ENCODE measurements around the gene SLC9C2. TPM values are rescaled to one million over a fixed set of nuclear protein-coding genes. Genes with fewer than 3 reads are reported as not detected.

Gene SLC9C2
- total RNA-seq, 1 experiment from 2014 or later, result not detected

- Histone ChIP-seq H3K14ac (ENCODE audit: insufficient read depth, low read length) (no peak overlapping the region), H3K9ac (ENCODE audit: extremely low read depth, insufficient read length, low read length) (no peak overlapping the region), H4K5ac (ENCODE audit: insufficient read length, low read depth, low read length) (no peak overlapping the region), H3K79me1 (ENCODE audit: insufficient read depth, low read depth, low read length, poor library complexity, severe bottlenecking) (no peaks in the 10 kb centered on the region), H3K4me2 (ENCODE audit: insufficient read depth, insufficient read length, low read length) (no peak overlapping the region), H3K23ac (ENCODE audit: insufficient read length, low read depth, low read length) (no peak overlapping the region), H2BK15ac (ENCODE audit: low read depth, low read length) (no peak overlapping the region), H4K91ac (ENCODE audit: insufficient read length, low read depth, low read length) (no peak overlapping the region), H3K18ac (ENCODE audit: insufficient read length, low read depth, low read length) (no peak overlapping the region), H4K8ac (replicated peaks; ENCODE audit: insufficient read length, low read depth, low read length) (no peak overlapping the region), H2AFZ (ENCODE audit: low read length) (no peak overlapping the region), H3K27ac (ENCODE audit: insufficient read length, low read depth, low read length) (no peak overlapping the region), H2BK20ac (ENCODE audit: low read depth, low read length, poor library complexity, severe bottlenecking) (no peak overlapping the region), H2BK5ac (ENCODE audit: insufficient read length, low read length) (no peak overlapping the region), H3K4ac (ENCODE audit: low read depth, low read length) (no peak overlapping the region), H3K56ac (ENCODE audit: insufficient read length, low read depth, low read length) (no peak overlapping the region), H4K20me1 (ENCODE audit: control insufficient read depth, insufficient read depth, insufficient read length) (no peaks in the 10 kb centered on the region), H3K9me3 (ENCODE audit: control insufficient read depth, low read depth, low read length) (no peaks in the 10 kb centered on the region), H3K23me2 (ENCODE audit: insufficient read length, low read depth, low read length, poor library complexity, severe bottlenecking) (no peaks in the 10 kb centered on the region), H2BK120ac (ENCODE audit: low read depth, low read length, poor library complexity, severe bottlenecking) (no peak overlapping the region), H3T11ph (ENCODE audit: low read length) (no peak overlapping the region), H2BK12ac (ENCODE audit: insufficient read length, low read depth, low read length) (no peak overlapping the region), H3K4me1 (ENCODE audit: insufficient read depth, low read length) (peaks cover 3% of the 10 kb centered on the region; the same call in 1 of the 2 replicates), H2AK5ac (ENCODE audit: insufficient read length, low read length) (no peak overlapping the region), H3K27me3 (ENCODE audit: insufficient read depth, low read length) (no peaks in the 10 kb centered on the region), H3K79me2 (ENCODE audit: insufficient read depth, low read length) (no peaks in the 10 kb centered on the region)
- peaks cover 15 to 26% of the 10 kb centered on the region in 2 experiments for H3K4me1 Mint-ChIP-seq
- no peaks in the 10 kb centered on the region for H3K27me3 Mint-ChIP-seq (ENCODE audit: low read depth)
- WGBS (ENCODE audit: extremely low coverage, insufficient read length, low lambda C conversion rate), result no CpG with 5 or more reads among the region's 1 CpG
- no peak for TF ChIP-seq CTCF (conservative IDR thresholded peaks at IDR 0.05)
- H3K36me3 Mint-ChIP-seq (ENCODE audit: insufficient read depth in 1 of 3, low read depth in 3 of 3), result no peaks in the 10 kb centered on the region
- no peak overlapping the region for H3K4me3 Mint-ChIP-seq
- no peak for DNase-seq
- no peaks in the 10 kb centered on the region for H3K9me3 Mint-ChIP-seq
- no peak overlapping the region for H3K27ac Mint-ChIP-seq
Measured at GRCh38 chr1:173525926-173526325, 76.9 kb downstream of the SLC9C2 start.
